ENCODE results near the gene CDH13. TPM values are rescaled to one million over a fixed set of nuclear protein-coding genes. Genes with fewer than 3 reads are reported as not detected.

CDH13 gene
- total RNA-seq, 2 donors from 2014 or later = not detected

- H3K27me3 Mint-ChIP-seq (ENCODE audit: low read depth) = no peaks in the 10 kb centered on the region
- no peak overlapping the region for H3K4me3 Mint-ChIP-seq
- no peaks in the 10 kb centered on the region for H3K36me3 Mint-ChIP-seq (ENCODE audit: insufficient read depth in 2 of 2)
- peaks cover 0 to 2% of the 10 kb centered on the region in 2 donors for H3K9me3 Mint-ChIP-seq
- no peak overlapping the region for H3K27ac Mint-ChIP-seq
- no peaks in the 10 kb centered on the region for H3K4me1 Mint-ChIP-seq (ENCODE audit: low read depth)
- ATAC-seq (replicated peaks in 1 of 2) (no peak), DNase-seq (no peak)
Observed at GRCh38 chr16:83720213-83720612, 1093.4 kb downstream of the CDH13 start.

DNA sequence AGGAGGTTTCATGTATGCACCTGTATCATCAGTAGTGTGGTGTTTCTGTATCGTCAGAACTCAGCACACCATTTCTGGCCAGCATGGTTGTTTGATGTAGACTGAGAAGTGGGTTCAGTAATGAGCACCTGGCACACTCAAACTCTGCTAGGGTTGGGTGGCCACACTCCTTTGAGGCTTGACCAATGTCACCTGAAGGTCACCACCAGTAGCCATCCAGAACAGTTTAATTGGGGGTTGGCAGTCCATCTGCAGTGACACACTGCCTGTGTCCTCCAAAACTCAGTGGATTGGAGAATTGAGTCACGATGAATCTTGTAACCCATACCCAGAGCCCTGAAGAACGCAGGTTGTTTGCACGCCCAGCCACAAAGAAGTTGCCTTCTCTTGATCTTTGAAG is 1094.2 kb downstream of the CDH13 start:
- no peak for DNase-seq
- H3K27ac Mint-ChIP-seq = no peak overlapping the region
- H3K36me3 Mint-ChIP-seq (ENCODE audit: insufficient read depth in 2 of 2) = no peaks in the 10 kb centered on the region
- H3K27me3 Mint-ChIP-seq (ENCODE audit: low read depth) = no peaks in the 10 kb centered on the region
- ATAC-seq (replicated peaks in 1 of 2) = no peak
- no peaks in the 10 kb centered on the region for H3K4me1 Mint-ChIP-seq (ENCODE audit: low read depth)
- no peak overlapping the region for H3K4me3 Mint-ChIP-seq
- H3K9me3 Mint-ChIP-seq = peaks cover 0 to 2% of the 10 kb centered on the region in 2 donors

DNA sequence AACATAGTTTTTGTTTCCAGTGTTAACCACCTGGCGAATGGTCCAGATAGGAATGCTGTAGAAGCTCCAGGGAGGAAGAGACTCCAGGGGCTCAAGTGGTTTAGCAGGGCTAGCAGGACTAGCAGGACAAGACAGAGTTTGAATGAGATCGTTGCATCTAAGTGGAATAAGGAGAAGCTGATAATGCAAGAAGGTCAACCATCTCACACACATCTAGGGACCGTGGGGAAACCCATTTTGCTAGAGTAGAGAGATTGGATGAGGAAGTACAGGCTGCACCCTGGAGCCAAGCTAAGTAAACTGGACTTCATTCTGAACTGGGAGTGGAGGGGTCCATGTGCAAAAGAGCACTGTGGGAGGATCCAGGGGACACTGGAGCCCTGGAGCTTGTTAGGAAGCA is 1094.9 kb downstream of the CDH13 start:
- no peak for DNase-seq
- ATAC-seq (replicated peaks in 1 of 2) = no peak
- no peak overlapping the region for H3K4me3 Mint-ChIP-seq
- no peaks in the 10 kb centered on the region for H3K36me3 Mint-ChIP-seq (ENCODE audit: insufficient read depth in 2 of 2)
- no peak overlapping the region for H3K27ac Mint-ChIP-seq
- H3K27me3 Mint-ChIP-seq (ENCODE audit: low read depth) = no peaks in the 10 kb centered on the region
- H3K9me3 Mint-ChIP-seq = peaks cover 0 to 2% of the 10 kb centered on the region in 2 donors
- H3K4me1 Mint-ChIP-seq (ENCODE audit: low read depth) = no peaks in the 10 kb centered on the region

- Mint-ChIP-seq H3K27ac (no peak overlapping the region), H3K4me3 (no peak overlapping the region), H3K27me3 (ENCODE audit: low read depth) (peaks cover 9% of the 10 kb centered on the region), H3K4me1 (ENCODE audit: low read depth) (no peaks in the 10 kb centered on the region), H3K9me3 (peaks cover 0 to 2% of the 10 kb centered on the region in 2 donors), H3K36me3 (ENCODE audit: insufficient read depth in 2 of 2) (no peaks in the 10 kb centered on the region)
- no peak for DNase-seq
- no peak for ATAC-seq (replicated peaks in 1 of 2)
Observed at GRCh38 chr16:83722456-83723183, 1095.9 kb downstream of the CDH13 start.

DNA sequence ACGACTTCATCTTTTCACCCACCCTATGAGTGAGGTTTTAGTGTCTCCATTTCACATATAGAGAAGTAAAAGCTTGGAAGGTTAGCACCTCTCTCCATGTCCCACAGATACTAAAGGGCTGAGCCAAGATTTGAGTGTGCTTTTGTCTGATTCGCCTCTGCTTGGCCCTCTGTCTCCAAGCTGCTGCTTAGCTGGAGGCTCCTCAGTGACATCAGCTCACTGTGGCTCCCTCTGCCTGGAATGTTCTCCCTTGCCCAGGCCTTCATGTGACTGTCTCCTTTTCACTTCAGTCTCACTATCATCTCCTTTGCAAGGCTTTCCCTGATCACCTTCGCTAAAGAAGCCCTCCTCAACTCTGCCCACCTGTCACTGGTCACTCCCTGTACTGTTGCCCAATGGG is 1096.5 kb downstream of the CDH13 start:
- DNase-seq (no peak), ATAC-seq (replicated peaks in 1 of 2) (no peak)
- no peaks in the 10 kb centered on the region for H3K4me1 Mint-ChIP-seq (ENCODE audit: low read depth)
- no peaks in the 10 kb centered on the region for H3K36me3 Mint-ChIP-seq (ENCODE audit: insufficient read depth in 2 of 2)
- H3K27me3 Mint-ChIP-seq (ENCODE audit: low read depth) = peaks cover 9% of the 10 kb centered on the region
- H3K27ac Mint-ChIP-seq = no peak overlapping the region
- H3K4me3 Mint-ChIP-seq = no peak overlapping the region
- H3K9me3 Mint-ChIP-seq = peaks cover 0 to 2% of the 10 kb centered on the region in 2 donors

DNA sequence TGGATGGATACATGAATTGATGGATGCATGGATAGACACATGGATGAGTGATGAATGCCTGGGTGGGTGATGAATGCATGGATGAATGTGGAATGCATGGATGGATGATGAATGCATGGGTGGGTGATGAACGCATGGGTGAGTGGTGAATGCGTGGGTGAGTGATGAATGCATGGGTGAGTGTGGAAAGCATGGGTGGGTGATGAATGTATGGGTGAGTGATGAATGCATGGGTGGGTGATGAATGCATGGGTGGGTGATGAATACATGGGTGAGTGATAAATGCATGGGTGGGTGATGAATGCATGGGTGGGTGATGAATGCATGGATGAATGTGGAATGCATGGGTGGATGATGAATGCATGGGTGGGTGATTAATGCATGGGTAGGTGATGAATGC is 1097.1 kb downstream of the CDH13 start:
- Mint-ChIP-seq H3K27ac (no peak overlapping the region), H3K4me3 (no peak overlapping the region), H3K27me3 (ENCODE audit: low read depth) (peaks cover 9% of the 10 kb centered on the region), H3K4me1 (ENCODE audit: low read depth) (no peaks in the 10 kb centered on the region), H3K36me3 (ENCODE audit: insufficient read depth in 2 of 2) (no peaks in the 10 kb centered on the region), H3K9me3 (peaks cover 0 to 2% of the 10 kb centered on the region in 2 donors)
- ATAC-seq (replicated peaks in 1 of 2) (no peak), DNase-seq (no peak)

DNA sequence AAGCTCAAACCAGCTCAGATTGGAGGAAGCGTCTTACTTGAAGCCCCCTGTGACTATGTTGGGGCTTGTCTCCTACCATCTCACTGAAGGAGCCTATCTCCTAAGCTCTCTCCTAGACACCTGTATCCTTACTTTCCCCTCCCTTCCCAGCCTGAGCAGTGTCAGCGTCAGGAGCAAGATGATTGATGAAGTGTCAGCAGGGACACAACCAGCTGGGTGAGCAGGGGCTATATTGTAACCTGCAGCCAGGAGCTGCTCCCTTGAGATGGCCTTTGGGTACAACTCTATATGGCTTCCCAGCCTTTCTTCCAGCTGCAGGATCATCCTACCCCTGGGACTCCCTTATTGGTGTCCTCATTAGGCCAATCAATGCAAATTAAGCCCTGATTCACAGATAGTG is 1097.8 kb downstream of the CDH13 start:
- Mint-ChIP-seq H3K36me3 (ENCODE audit: insufficient read depth in 2 of 2) (no peaks in the 10 kb centered on the region), H3K9me3 (peaks cover 0 to 2% of the 10 kb centered on the region in 2 donors), H3K27ac (no peak overlapping the region), H3K27me3 (ENCODE audit: low read depth) (peaks cover 9% of the 10 kb centered on the region), H3K4me3 (no peak overlapping the region), H3K4me1 (ENCODE audit: low read depth) (no peaks in the 10 kb centered on the region)
- DNase-seq = no peak
- ATAC-seq (replicated peaks in 1 of 2) = no peak

DNA sequence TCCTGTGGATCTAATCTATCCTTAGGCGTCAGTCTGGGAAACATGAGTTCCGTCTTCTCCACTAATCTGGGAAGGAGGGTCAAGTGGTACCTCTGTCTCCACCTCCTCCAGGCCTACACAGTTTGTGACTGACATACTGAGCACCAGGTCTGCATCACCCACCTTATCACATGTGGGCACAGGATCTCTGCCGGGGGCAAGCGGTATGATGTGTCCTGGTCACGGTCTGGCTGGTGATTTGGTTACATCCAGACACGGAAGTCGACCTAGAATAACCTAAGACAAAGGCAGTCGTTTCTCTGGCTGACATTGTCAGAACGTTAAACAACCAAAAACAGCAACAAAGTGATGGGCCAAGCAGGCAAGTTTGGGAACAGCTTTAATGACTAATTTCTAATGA is 1098.5 kb downstream of the CDH13 start:
- Mint-ChIP-seq H3K4me1 (ENCODE audit: low read depth) (no peaks in the 10 kb centered on the region), H3K27me3 (ENCODE audit: low read depth) (peaks cover 9% of the 10 kb centered on the region), H3K4me3 (no peak overlapping the region), H3K36me3 (ENCODE audit: insufficient read depth in 2 of 2) (no peaks in the 10 kb centered on the region), H3K27ac (no peak overlapping the region), H3K9me3 (peaks cover 0 to 2% of the 10 kb centered on the region in 2 donors)
- ATAC-seq (replicated peaks in 1 of 2) (no peak), DNase-seq (no peak)

DNA sequence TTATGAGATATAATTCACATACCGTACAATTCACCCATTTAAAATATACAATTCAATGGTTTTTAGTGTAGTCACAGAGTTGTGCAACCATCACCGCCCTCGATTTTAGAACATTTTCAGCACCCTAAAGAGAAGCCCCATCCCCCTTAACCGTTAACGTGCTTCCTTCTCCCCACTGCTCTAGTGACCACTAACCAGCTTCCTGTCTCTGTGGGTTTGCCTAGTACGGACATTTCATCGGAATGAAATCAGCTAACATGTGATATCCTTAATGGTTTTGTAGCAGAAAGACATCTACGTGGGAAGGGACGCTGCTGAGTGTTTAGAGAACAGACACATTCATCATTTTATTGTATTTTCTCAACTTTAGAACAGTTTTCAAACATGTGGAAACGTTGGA is 1100.2 kb downstream of the CDH13 start:
- no peak for ATAC-seq (replicated peaks in 1 of 2)
- Mint-ChIP-seq H3K27me3 (ENCODE audit: low read depth) (peaks cover 9% of the 10 kb centered on the region), H3K4me3 (no peak overlapping the region), H3K4me1 (ENCODE audit: low read depth) (no peaks in the 10 kb centered on the region), H3K9me3 (peaks cover 1 to 4% of the 10 kb centered on the region in 2 donors), H3K27ac (no peak overlapping the region), H3K36me3 (ENCODE audit: insufficient read depth in 2 of 2) (no peaks in the 10 kb centered on the region)
- DNase-seq = no peak

GRCh38 chr16:83727751-83728352 is 1101.1 kb downstream of the CDH13 start:
- DNase-seq (no peak), ATAC-seq (replicated peaks in 1 of 2) (no peak)
- no peak overlapping the region for H3K27ac Mint-ChIP-seq
- peaks cover 9% of the 10 kb centered on the region for H3K27me3 Mint-ChIP-seq (ENCODE audit: low read depth)
- no peak overlapping the region for H3K4me3 Mint-ChIP-seq
- peaks cover 3 to 4% of the 10 kb centered on the region in 2 donors for H3K9me3 Mint-ChIP-seq
- H3K36me3 Mint-ChIP-seq (ENCODE audit: insufficient read depth in 2 of 2) = no peaks in the 10 kb centered on the region
- no peaks in the 10 kb centered on the region for H3K4me1 Mint-ChIP-seq (ENCODE audit: low read depth)

DNA sequence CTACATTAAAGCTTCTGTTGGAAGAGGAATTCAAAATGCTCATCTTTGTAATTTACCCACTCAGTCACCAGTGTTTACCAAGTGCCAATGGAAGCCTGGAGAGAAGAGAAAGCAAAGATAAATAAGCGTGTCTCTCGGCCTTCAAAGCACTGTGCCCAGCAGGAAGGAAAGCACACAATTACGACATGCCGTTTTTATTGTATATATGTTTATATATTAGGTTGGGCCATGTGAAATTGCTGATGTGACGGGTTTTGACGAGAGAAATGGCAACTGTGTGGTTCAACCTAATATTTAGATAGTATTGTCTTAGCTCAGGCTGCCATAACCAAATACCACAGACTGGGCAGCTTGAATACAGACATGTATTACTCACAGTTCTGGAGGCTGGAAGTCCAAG is 1101.7 kb downstream of the CDH13 start:
- no peaks in the 10 kb centered on the region for H3K4me1 Mint-ChIP-seq (ENCODE audit: low read depth)
- H3K27ac Mint-ChIP-seq = no peak overlapping the region
- DNase-seq (no peak), ATAC-seq (replicated peaks in 1 of 2) (no peak)
- H3K36me3 Mint-ChIP-seq (ENCODE audit: insufficient read depth in 2 of 2) = no peaks in the 10 kb centered on the region
- no peak overlapping the region for H3K4me3 Mint-ChIP-seq
- H3K9me3 Mint-ChIP-seq = peaks cover 3 to 4% of the 10 kb centered on the region in 2 donors
- H3K27me3 Mint-ChIP-seq (ENCODE audit: low read depth) = peaks cover 9% of the 10 kb centered on the region

DNA sequence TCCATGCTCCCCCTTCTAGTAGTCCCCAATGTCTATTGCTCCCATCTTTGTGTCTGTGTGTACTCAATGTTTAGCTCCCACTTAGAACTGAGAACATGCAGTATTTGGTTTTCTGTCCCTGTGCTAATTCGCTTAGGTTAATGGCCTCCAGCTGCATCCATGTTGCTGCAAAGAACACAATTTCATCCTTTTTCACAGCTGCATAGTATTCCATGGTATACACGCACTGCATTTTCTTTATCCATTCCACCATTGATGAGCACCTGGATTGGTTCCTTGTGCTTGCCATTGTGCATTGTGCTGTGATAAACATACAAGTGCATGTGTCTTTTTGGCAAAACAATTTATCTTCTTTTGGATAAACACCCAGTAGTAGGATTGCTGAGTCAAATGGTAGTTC is 1104.0 kb downstream of the CDH13 start:
- no peak for DNase-seq
- H3K9me3 Mint-ChIP-seq = peaks cover 6 to 8% of the 10 kb centered on the region in 2 donors
- H3K27me3 Mint-ChIP-seq (ENCODE audit: low read depth) = peaks cover 9% of the 10 kb centered on the region
- no peaks in the 10 kb centered on the region for H3K4me1 Mint-ChIP-seq (ENCODE audit: low read depth)
- peaks cover 3 to 4% of the 10 kb centered on the region in 2 donors for H3K36me3 Mint-ChIP-seq (ENCODE audit: insufficient read depth in 2 of 2)
- H3K4me3 Mint-ChIP-seq = no peak overlapping the region
- no peak for ATAC-seq (replicated peaks in 1 of 2)
- no peak overlapping the region for H3K27ac Mint-ChIP-seq

- Mint-ChIP-seq H3K4me1 (ENCODE audit: low read depth) (no peaks in the 10 kb centered on the region), H3K36me3 (ENCODE audit: insufficient read depth in 2 of 2) (peaks cover 3 to 4% of the 10 kb centered on the region in 2 donors), H3K4me3 (no peak overlapping the region), H3K27ac (no peak overlapping the region), H3K9me3 (peaks cover 6 to 8% of the 10 kb centered on the region in 2 donors), H3K27me3 (ENCODE audit: low read depth) (peaks cover under 1% of the 10 kb centered on the region)
- ATAC-seq (replicated peaks in 1 of 2) = no peak
- DNase-seq = no peak
Observed at GRCh38 chr16:83732536-83732935, 1105.8 kb downstream of the CDH13 start.

DNA sequence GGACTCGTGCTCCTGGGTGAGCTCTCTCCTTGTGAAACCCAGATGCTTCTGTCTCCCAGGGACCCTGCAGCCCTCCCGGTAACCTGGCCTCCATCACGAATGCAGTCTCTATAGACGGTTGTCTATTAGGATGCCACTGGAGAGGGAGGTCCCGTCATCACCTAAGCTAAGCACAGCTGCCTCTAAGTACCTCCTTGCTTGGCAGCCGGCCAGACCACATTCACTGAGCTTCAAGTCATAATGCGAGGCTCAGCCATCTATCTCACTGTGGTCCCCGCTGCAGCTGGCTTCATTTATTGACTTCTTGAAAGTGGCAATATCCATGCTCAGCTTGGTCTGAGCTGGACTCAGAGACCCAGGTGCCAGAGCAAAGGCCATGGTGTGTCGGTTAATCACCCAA is 1106.5 kb downstream of the CDH13 start:
- H3K36me3 Mint-ChIP-seq (ENCODE audit: insufficient read depth in 2 of 2) = peaks cover 3 to 4% of the 10 kb centered on the region in 2 donors
- H3K9me3 Mint-ChIP-seq = peaks cover 6 to 8% of the 10 kb centered on the region in 2 donors
- no peak overlapping the region for H3K4me3 Mint-ChIP-seq
- H3K4me1 Mint-ChIP-seq (ENCODE audit: low read depth) = no peaks in the 10 kb centered on the region
- no peaks in the 10 kb centered on the region for H3K27me3 Mint-ChIP-seq (ENCODE audit: low read depth)
- no peak overlapping the region for H3K27ac Mint-ChIP-seq
- ATAC-seq (replicated peaks in 1 of 2) = no peak
- DNase-seq = no peak

Measured in activated T-cell treated with anti-CD3 and anti-CD28 coated beads, Interleukin-2, amount 50 U/mL, for 72 hours (primary cell).